ENCODE measurements around the gene STOX1. TPM values are rescaled to one million over a fixed set of nuclear protein-coding genes. Genes with fewer than 3 reads are reported as not detected.

STOX1 gene, protein sequence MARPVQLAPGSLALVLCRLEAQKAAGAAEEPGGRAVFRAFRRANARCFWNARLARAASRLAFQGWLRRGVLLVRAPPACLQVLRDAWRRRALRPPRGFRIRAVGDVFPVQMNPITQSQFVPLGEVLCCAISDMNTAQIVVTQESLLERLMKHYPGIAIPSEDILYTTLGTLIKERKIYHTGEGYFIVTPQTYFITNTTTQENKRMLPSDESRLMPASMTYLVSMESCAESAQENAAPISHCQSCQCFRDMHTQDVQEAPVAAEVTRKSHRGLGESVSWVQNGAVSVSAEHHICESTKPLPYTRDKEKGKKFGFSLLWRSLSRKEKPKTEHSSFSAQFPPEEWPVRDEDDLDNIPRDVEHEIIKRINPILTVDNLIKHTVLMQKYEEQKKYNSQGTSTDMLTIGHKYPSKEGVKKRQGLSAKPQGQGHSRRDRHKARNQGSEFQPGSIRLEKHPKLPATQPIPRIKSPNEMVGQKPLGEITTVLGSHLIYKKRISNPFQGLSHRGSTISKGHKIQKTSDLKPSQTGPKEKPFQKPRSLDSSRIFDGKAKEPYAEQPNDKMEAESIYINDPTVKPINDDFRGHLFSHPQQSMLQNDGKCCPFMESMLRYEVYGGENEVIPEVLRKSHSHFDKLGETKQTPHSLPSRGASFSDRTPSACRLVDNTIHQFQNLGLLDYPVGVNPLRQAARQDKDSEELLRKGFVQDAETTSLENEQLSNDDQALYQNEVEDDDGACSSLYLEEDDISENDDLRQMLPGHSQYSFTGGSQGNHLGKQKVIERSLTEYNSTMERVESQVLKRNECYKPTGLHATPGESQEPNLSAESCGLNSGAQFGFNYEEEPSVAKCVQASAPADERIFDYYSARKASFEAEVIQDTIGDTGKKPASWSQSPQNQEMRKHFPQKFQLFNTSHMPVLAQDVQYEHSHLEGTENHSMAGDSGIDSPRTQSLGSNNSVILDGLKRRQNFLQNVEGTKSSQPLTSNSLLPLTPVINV
- total RNA-seq (5.5 and 6.4 TPM in 2 replicates), polyA plus RNA-seq (1.6 and 3.7 TPM in 2 replicates)

DNA sequence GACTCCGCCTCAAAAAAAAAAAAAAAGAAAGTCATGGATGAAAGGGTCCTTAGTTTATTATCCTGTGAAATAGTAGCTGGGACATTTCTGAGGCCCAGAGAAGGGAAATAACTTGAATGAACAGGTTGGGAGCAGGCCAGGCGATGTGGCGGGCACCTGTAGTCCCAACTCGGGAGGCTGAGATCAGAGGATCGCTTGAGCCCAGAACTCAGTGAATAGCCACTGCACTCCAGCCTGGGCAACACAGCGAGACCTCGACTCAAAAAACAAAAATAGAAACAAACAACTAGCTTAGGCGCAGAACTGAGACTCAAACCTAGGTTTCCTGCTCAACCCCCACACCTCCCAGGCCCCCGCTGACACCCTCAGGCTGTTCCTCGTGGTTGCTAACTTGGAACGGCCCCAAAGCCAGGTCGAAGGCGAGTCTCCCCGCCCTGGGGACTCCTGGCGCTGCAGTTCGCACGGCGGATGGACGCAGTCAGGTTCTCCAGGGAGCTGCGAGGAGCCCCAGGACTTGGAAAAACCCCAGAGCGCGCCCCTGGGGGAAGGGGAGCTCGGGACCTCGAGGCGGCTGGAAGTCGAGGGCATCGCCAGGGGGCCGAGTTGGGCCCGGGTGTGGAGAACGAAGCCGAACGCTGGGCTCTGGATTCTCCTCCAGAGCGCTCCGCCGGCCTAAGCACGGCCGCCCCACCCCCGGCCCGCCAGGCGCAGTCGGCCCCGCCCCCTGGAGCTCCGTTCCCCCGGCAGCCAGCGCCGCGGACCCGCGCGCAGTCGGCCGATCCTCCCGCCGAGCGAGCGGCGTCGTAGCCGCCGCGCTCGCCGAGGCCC, at the start of gene STOX1:
Gene STOX1 (plus strand): TSS at position 768 of the 828 bp plus-strand sequence. CDS start 93 bp downstream, outside the sequence.
- DNase-seq (ENCODE audit: low spot score) = peak; percentile 88
- Histone ChIP-seq H3K4me2 (peak within 1 kb of the TSS; percentile 96), H3K36me3 (replicated peaks; ENCODE audit: insufficient read depth, low read depth) (no peaks in the 10 kb centered on the region), H3K9me3 (ENCODE audit: low read depth) (no peaks in the 10 kb centered on the region), H3K9me2 (replicated peaks; ENCODE audit: insufficient read depth) (no peaks in the 10 kb centered on the region), H3K27ac (peak within 1 kb of the TSS; percentile 76), H4K20me1 (ENCODE audit: insufficient read depth, poor library complexity, severe bottlenecking) (no peaks in the 10 kb centered on the region), H2AFZ (peak within 1 kb of the TSS; percentile 90), H3K27me3 (no peaks in the 10 kb centered on the region), H3K79me2 (no peaks in the 10 kb centered on the region), H3K4me1 (ENCODE audit: insufficient read depth) (peaks cover 4% of the 10 kb centered on the region), H3K4me3 (peak within 1 kb of the TSS; percentile 73)
- 11% methylated on average over 36 of the region's 63 CpGs for WGBS (ENCODE audit: low lambda C conversion rate, missing lambda C conversion rate)
- TF ChIP-seq, protein P1, sequence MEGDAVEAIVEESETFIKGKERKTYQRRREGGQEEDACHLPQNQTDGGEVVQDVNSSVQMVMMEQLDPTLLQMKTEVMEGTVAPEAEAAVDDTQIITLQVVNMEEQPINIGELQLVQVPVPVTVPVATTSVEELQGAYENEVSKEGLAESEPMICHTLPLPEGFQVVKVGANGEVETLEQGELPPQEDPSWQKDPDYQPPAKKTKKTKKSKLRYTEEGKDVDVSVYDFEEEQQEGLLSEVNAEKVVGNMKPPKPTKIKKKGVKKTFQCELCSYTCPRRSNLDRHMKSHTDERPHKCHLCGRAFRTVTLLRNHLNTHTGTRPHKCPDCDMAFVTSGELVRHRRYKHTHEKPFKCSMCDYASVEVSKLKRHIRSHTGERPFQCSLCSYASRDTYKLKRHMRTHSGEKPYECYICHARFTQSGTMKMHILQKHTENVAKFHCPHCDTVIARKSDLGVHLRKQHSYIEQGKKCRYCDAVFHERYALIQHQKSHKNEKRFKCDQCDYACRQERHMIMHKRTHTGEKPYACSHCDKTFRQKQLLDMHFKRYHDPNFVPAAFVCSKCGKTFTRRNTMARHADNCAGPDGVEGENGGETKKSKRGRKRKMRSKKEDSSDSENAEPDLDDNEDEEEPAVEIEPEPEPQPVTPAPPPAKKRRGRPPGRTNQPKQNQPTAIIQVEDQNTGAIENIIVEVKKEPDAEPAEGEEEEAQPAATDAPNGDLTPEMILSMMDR (IDR thresholded peaks at IDR 0.05; ENCODE audit: poor library complexity) = peak; percentile 4
- no peak for TF ChIP-seq EZH2 (IDR thresholded peaks at IDR 0.05; ENCODE audit: borderline replicate concordance)

- Histone ChIP-seq H3K36me3 (replicated peaks; ENCODE audit: insufficient read depth, low read depth) (no peaks in the 10 kb centered on the region), H3K79me2 (no peaks in the 10 kb centered on the region), H4K20me1 (ENCODE audit: insufficient read depth, poor library complexity, severe bottlenecking) (peaks cover 2% of the 10 kb centered on the region), H3K4me2 (no peak overlapping the region), H3K27ac (no peak overlapping the region), H3K4me1 (ENCODE audit: insufficient read depth) (no peaks in the 10 kb centered on the region), H3K9me2 (replicated peaks; ENCODE audit: insufficient read depth) (no peaks in the 10 kb centered on the region), H3K9me3 (ENCODE audit: low read depth) (no peaks in the 10 kb centered on the region), H3K27me3 (no peaks in the 10 kb centered on the region), H2AFZ (no peak overlapping the region), H3K4me3 (no peak overlapping the region)
- 94% methylated on average over 6 of the region's 6 CpGs for WGBS (ENCODE audit: low lambda C conversion rate, missing lambda C conversion rate)
- DNase-seq (ENCODE audit: low spot score) = no peak
- TF ChIP-seq EZH2 (IDR thresholded peaks at IDR 0.05; ENCODE audit: borderline replicate concordance) = no peak
- TF ChIP-seq, protein P1 (IDR thresholded peaks at IDR 0.05; ENCODE audit: poor library complexity) = no peak
- TF ChIP-seq EZH2phosphoT487 (IDR thresholded peaks at IDR 0.05; ENCODE audit: low read depth, severe bottlenecking, unreplicated experiment) = no peak
Measured at GRCh38 chr10:68781613-68782574, 45.4 kb upstream of the STOX1 start.

- no peaks in the 10 kb centered on the region for H3K27me3 ChIP-seq
- no peaks in the 10 kb centered on the region for H3K79me2 ChIP-seq
- H3K4me3 ChIP-seq = no peak overlapping the region
- no peak for DNase-seq (ENCODE audit: low spot score)
- 96% methylated on average over 7 of the region's 7 CpGs for WGBS (ENCODE audit: low lambda C conversion rate, missing lambda C conversion rate)
- no peaks in the 10 kb centered on the region for H3K4me1 ChIP-seq (ENCODE audit: insufficient read depth)
- no peaks in the 10 kb centered on the region for H3K9me2 ChIP-seq (replicated peaks; ENCODE audit: insufficient read depth)
- no peaks in the 10 kb centered on the region for H3K9me3 ChIP-seq (ENCODE audit: low read depth)
- no peak overlapping the region for H3K27ac ChIP-seq
- H4K20me1 ChIP-seq (ENCODE audit: insufficient read depth, poor library complexity, severe bottlenecking) = no peaks in the 10 kb centered on the region
- H3K4me2 ChIP-seq = no peak overlapping the region
- TF ChIP-seq EZH2 (IDR thresholded peaks at IDR 0.05; ENCODE audit: borderline replicate concordance) = no peak
- TF ChIP-seq EZH2phosphoT487 (IDR thresholded peaks at IDR 0.05; ENCODE audit: low read depth, severe bottlenecking, unreplicated experiment) = no peak
- TF ChIP-seq, protein P1 (IDR thresholded peaks at IDR 0.05; ENCODE audit: poor library complexity) = no peak
- no peaks in the 10 kb centered on the region for H3K36me3 ChIP-seq (replicated peaks; ENCODE audit: insufficient read depth, low read depth)
- H2AFZ ChIP-seq = no peak overlapping the region
Measured at GRCh38 chr10:68784476-68784875, 42.9 kb upstream of the STOX1 start.
